ENCODE data around the gene COPS7B. TPM values are rescaled to one million over a fixed set of nuclear protein-coding genes. Genes with fewer than 3 reads are reported as not detected.

COPS7B gene
- total RNA-seq (2021): 64.1 and 66.5 TPM in 2 replicates
- percentile 82 among the genes with signal in this experiment for Bru-seq, nascent RNA
- BruChase-seq, experiment 1, labeled RNA remaining after a 2-hour chase: percentile 85 among the genes with signal in this experiment
- BruChase-seq, experiment 2, labeled RNA remaining after a 6-hour chase: percentile 84 among the genes with signal in this experiment
- long read RNA-seq, transcript COPS7B-207 (7 exons, 1,103 nt): minor isoform, 6 of 209 reads
- long read RNA-seq, transcript COPS7B-224 (6 exons, 2,500 nt): minor isoform, 18 of 209 reads
- long read RNA-seq, transcript COPS7B-201 (7 exons, 2,544 nt): major isoform, 148 of 209 reads
- long read RNA-seq, partial matches to known transcripts: 7 of 209 reads
- long read RNA-seq, other reads (novel, unspliced or antisense): 22 of 209 reads

DNA sequence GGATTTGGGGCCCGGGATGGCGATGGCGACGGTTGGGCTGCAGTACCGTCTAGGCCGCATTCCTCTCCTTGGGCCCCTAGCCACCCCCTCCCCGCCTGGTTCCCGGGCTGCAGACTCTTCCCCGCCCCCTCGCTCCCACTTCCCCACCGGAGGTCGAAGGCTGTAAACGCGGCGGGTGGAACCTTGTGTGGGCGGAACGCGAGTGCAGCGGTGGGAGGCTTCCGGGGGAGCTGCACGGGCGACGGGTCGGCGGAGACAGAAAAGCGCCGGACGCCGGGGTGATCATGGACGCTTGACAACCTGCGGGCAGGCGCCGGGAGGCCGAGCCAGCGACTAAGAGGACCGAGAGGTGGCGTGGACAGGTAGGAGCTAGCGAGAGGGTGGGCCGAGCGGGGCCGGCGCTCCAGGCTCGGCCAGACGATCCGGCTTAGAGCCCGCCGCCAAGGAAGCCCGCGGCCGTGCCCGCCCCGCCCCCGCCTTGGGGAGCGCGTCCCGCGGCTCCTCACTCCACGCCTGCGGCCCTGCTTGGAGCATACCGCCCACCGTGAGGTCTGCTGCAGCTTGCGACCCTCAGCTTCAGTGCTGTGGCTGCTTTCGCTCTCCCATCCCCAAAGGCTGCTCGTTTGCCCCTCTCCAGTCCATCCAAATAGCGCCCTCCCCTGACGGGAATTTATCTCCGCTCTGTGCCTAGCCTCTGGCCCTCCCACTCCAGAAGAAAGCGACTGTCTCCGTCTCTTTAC lies at the start of gene COPS7B:
Gene COPS7B (plus strand): TSS at position 269 of the 740 bp plus-strand sequence. CDS start 2,126 bp downstream, outside the sequence.
- Histone ChIP-seq H3K27ac (ENCODE audit: low read depth, low read length, poor library complexity, severe bottlenecking) (peak within 1 kb of the TSS; percentile 77), H3K9me3 (ENCODE audit: low read depth, low read length, poor library complexity, severe bottlenecking) (no peaks in the 10 kb centered on the region), H3K27me3 (replicated peaks; ENCODE audit: insufficient read depth, low read depth, low read length, poor library complexity) (no peaks in the 10 kb centered on the region), H3K36me3 (ENCODE audit: insufficient read depth, low read length, poor library complexity, severe bottlenecking) (peaks cover 13% of the 10 kb centered on the region), H3K4me1 (ENCODE audit: insufficient read depth, low read length, poor library complexity, severe bottlenecking) (peaks cover 11% of the 10 kb centered on the region), H3K4me3 (ENCODE audit: low read depth, low read length, poor library complexity, severe bottlenecking) (peak within 1 kb of the TSS; percentile 91)
- peak; percentile 92 for DNase-seq (ENCODE audit: low spot score)
- TF ChIP-seq, protein P1, sequence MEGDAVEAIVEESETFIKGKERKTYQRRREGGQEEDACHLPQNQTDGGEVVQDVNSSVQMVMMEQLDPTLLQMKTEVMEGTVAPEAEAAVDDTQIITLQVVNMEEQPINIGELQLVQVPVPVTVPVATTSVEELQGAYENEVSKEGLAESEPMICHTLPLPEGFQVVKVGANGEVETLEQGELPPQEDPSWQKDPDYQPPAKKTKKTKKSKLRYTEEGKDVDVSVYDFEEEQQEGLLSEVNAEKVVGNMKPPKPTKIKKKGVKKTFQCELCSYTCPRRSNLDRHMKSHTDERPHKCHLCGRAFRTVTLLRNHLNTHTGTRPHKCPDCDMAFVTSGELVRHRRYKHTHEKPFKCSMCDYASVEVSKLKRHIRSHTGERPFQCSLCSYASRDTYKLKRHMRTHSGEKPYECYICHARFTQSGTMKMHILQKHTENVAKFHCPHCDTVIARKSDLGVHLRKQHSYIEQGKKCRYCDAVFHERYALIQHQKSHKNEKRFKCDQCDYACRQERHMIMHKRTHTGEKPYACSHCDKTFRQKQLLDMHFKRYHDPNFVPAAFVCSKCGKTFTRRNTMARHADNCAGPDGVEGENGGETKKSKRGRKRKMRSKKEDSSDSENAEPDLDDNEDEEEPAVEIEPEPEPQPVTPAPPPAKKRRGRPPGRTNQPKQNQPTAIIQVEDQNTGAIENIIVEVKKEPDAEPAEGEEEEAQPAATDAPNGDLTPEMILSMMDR (conservative IDR thresholded peaks at IDR 0.05; ENCODE audit: low read depth, low read length): peak; percentile 60
- TF ChIP-seq EZH2 (IDR thresholded peaks at IDR 0.05; ENCODE audit: borderline replicate concordance, low read depth, low read length, poor library complexity, severe bottlenecking): no peak
- BruUV-seq (replicated peaks): no TSS peak
- intact Hi-C loops (cut with micrococcal nuclease; ENCODE audit: unreplicated experiment): loop anchor here (10.0 kb wide), 1 partner anchor 112 kb away; no protein-coding TSS in a partner anchor
- ChIA-PET CTCF (interaction anchor here (0.5 to 1.4 kb wide), 3 partner anchors 103 to 184 kb away, joined by 3 to 5 read pairs (median 4); no protein-coding TSS in a partner anchor), POLR2A (ENCODE audit: low non-redundant PET) (no interaction called here)

- Histone ChIP-seq H3K27ac (ENCODE audit: low read depth, low read length, poor library complexity, severe bottlenecking) (no peak overlapping the region), H3K4me3 (ENCODE audit: low read depth, low read length, poor library complexity, severe bottlenecking) (no peak overlapping the region), H3K36me3 (ENCODE audit: insufficient read depth, low read length, poor library complexity, severe bottlenecking) (no peaks in the 10 kb centered on the region), H3K4me1 (ENCODE audit: insufficient read depth, low read length, poor library complexity, severe bottlenecking) (no peaks in the 10 kb centered on the region), H3K27me3 (replicated peaks; ENCODE audit: insufficient read depth, low read depth, low read length, poor library complexity) (no peaks in the 10 kb centered on the region), H3K9me3 (ENCODE audit: low read depth, low read length, poor library complexity, severe bottlenecking) (no peaks in the 10 kb centered on the region)
- CTCF ChIA-PET: no interaction called here
- intact Hi-C loops (cut with micrococcal nuclease; ENCODE audit: unreplicated experiment): no loop called here
- POLR2A ChIA-PET (ENCODE audit: low non-redundant PET): no interaction called here
- DNase-seq (ENCODE audit: low spot score): no peak
- BruUV-seq (replicated peaks): no TSS peak
- no peak for TF ChIP-seq EZH2 (IDR thresholded peaks at IDR 0.05; ENCODE audit: borderline replicate concordance, low read depth, low read length, poor library complexity, severe bottlenecking)
- TF ChIP-seq, protein P1 (conservative IDR thresholded peaks at IDR 0.05; ENCODE audit: low read depth, low read length): no peak
Observed at GRCh38 chr2:231737761-231738160, 48.5 kb upstream of the COPS7B start.

GRCh38 chr2:231743376-231744116 lies 42.7 kb upstream of the COPS7B start:
- no peak for DNase-seq (ENCODE audit: low spot score)
- H3K4me3 ChIP-seq (ENCODE audit: low read depth, low read length, poor library complexity, severe bottlenecking): no peak overlapping the region
- CTCF ChIA-PET: no interaction called here
- H3K9me3 ChIP-seq (ENCODE audit: low read depth, low read length, poor library complexity, severe bottlenecking): no peaks in the 10 kb centered on the region
- intact Hi-C loops (cut with micrococcal nuclease; ENCODE audit: unreplicated experiment): no loop called here
- H3K36me3 ChIP-seq (ENCODE audit: insufficient read depth, low read length, poor library complexity, severe bottlenecking): no peaks in the 10 kb centered on the region
- no TSS peak for BruUV-seq (replicated peaks)
- no peaks in the 10 kb centered on the region for H3K27me3 ChIP-seq (replicated peaks; ENCODE audit: insufficient read depth, low read depth, low read length, poor library complexity)
- H3K4me1 ChIP-seq (ENCODE audit: insufficient read depth, low read length, poor library complexity, severe bottlenecking): no peaks in the 10 kb centered on the region
- TF ChIP-seq EZH2 (IDR thresholded peaks at IDR 0.05; ENCODE audit: borderline replicate concordance, low read depth, low read length, poor library complexity, severe bottlenecking): no peak
- TF ChIP-seq, protein P1 (conservative IDR thresholded peaks at IDR 0.05; ENCODE audit: low read depth, low read length): no peak
- H3K27ac ChIP-seq (ENCODE audit: low read depth, low read length, poor library complexity, severe bottlenecking): no peak overlapping the region
- POLR2A ChIA-PET (ENCODE audit: low non-redundant PET): no interaction called here

All from A673 (cell line).